ENCODE data around the gene PYGM.

Gene PYGM

DNA sequence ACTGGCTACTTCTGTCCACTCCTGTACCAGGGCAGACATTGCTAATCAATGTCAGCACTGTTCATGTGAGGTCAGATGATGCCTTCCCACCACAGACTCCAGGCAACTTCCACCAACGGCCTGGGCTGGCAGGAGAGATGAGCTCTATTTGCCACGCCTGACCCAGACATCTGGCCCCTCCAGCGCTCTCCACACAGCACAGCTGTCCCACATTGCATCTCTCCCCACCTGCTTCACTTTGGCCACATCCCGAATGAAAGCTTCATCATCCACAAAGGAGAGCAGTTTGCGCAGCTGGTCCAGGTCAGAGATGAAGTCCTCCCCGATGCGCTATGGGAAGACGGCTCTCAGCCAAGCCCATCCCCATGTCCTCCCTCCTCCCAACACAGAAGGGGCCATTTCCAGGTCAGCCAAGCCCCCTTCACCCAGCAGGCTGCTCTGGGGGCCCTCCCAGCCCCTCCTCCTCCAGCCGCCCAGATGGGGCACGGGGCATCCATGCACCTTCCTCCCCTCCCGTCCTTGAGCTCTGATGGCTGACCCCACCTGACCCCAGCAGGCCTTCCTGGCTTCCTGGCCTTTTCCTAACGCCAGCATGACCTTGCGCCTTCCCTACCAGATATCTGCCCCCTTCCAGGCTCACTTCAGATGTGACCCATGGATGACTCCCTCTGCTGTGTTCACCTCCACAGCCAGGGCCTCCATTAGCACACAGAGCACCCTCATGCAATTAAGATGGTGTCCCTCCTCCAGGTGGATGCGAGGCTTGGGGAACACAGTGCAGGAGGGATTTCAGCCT, 7.4 kb downstream of the PYGM start:
- no peak for DNase-seq

DNA sequence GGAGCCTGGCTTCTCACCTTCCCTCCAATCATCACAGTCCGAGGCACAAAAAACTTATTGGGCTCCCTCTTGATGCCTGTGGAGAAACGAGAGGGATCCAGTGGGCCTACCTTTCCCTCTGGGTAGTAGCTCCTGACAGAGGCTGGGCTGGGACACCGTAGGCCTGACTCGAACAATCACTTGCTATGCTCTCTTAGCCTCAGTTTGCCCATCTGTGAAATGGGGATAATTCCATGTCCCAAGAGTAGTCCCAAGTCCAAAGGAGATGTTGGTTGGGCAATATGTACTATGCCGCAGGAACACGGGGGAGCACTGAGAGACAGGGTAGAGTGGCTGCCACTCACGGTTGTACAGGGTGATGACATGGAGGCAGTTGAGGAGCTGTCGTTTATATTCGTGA, 8.2 kb downstream of the PYGM start:
- no peak for DNase-seq

DNA sequence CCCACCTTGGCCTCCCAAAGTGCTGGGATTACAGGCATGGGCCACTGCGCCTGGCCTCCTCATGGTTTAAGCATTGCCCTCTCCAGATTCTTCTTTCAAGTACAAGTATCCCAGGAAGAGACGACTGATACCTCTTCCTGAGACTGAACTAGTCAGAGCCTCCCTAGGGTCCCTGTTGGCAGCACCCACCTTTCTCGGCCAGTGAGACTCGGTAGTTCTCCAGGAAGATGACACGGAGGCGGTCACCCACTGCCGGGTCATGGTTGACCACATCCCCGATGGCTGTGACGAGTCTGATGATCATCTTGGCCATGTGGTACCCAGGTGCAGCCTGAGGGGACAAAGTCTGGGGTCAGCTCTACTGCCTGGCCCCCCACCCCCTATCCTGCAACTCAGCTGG, 8.6 kb downstream of the PYGM start:
- DNase-seq = no peak

DNA sequence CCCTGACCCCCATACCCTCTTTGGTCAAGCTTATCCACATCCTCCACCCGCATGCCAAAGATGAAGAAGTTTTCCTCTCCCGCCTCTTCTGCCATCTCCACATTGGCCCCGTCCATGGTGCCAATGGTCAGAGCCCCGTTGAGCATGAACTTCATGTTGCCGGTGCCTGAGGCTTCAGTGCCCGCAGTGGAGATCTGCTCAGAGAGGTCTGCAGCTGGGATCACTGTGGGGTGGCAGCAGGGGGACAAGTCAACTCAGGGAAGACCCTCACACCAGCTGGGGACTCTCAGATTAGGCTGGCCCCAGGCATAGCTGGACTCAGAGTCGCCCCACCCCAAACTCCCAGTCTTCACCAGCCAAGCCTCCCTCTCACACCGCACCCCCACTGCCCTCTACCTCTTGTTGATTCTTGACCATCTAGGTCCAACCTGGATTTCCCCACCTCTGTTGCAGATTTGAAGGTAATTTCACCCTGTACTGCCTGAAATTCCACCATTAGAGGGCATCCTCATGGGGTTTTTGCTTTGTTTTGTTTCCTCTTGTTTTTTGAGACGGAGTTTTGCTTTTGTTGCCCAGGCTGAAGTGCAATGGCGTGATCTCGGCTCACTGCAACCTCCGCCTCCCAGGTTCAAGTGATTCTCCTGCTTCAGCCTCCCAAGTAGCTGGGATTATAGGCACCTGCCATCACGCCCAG, 9.3 kb downstream of the PYGM start:
- no peak for DNase-seq

DNA sequence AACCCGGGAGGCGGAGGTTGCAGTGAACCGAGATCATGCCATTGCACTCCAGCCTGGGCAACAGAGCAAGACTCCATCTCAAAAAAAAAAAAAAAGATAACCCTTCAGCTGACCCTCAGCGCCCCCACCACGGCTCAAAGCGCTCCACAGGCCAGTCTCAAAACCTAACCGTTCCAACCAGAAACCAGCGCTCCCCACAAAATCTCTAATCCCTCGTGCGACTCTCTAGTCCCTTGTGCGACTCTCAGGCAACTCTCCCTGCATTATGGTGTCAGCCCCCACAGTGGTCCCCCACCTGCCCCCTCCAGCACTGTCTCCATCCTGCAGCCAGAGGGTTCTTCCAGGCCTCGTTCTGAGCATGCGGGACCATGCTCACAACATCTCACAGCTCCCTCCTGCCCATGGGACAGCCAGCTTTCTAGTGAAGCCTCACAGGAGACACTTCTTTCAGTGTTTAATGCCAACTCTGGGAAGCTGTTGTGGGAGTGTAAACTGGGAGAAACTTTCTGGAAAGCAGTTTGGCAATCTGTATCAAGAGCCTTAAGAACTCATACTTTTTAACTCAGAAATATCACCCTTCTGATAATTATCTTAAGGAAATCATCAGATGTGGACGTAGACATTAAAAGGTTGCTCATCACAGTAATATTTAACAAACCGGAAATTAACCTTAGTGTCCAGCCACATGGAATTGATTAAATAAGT, 11.7 kb downstream of the PYGM start:
- peak; percentile 11 for DNase-seq

DNA sequence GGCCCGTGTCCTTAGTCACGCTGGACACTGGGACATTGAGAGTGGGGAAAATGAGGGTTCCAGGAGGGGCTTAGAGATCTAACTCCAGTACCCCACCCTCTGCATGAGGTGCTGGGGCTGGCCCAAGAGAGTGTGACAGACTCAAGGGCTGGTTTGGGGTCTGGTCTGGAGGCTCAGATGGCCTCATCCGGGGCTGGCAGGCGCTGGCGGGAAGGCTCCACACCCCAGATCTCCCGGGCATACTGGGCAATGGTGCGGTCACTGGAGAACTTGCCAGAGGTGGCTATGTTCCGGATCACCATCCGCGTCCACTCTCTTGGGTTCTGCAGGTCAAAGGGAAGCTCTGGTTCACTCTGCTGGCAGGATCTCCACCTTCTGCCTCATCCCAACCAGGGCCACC, 13.3 kb downstream of the PYGM start:
- no peak for DNase-seq

DNA sequence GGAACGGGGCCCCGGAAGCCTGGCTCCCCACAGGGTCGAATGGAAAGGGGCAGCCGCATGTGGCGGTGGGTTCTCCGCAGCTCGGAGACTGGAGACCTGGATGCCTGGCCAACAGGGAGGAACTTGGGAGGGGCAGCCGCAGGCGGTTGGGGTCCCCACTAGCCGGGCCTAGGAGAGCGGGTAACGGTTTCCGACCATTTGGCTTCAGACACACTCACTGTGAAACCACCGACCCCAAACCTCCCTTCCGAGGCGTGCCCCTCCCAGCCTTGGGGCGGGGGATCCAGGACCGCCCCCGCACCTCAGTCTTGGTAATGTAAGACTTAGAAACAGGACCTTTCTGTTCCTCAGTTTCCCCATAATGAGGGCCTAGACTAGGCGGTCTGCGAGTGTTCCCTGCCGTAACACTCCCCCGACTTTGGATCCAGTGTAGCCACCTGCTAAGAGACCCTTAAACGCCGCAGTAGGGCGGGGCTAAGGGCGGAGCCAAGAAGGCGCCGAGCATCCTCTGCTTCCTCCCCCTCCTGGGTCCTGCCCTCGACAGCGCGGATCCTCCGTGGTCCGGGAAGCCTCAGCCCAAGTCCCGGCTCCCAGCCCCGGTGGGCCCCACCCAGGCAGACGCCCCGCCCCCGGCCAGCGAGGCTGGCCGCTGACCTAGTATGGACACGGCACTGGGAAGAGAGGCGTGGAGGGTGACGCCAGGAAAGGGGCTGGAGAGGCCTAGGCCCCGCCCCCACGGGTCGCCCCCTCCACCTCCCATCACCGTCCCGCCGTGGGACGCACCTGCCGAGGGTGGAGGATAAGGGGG, 14.0 kb downstream of the PYGM start:
- peak; percentile 69 for DNase-seq

DNA sequence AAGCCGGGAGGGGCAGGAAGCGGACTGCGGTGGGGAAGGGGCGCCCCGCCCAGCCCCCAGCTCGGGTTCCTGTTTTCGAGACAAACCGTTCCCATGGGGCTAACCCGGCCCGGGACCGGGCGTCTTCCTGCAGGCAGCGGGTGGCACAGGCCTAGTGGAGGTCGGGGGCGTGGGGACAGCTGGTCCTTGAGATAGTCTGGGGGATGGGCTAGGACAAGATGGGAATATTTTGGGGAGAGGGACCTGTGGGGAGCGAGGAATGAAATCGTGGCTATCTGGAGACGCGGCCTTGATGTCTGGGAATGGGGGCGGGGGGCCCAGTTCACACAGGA, 14.6 kb downstream of the PYGM start:
- DNase-seq = peak; percentile 55

DNA sequence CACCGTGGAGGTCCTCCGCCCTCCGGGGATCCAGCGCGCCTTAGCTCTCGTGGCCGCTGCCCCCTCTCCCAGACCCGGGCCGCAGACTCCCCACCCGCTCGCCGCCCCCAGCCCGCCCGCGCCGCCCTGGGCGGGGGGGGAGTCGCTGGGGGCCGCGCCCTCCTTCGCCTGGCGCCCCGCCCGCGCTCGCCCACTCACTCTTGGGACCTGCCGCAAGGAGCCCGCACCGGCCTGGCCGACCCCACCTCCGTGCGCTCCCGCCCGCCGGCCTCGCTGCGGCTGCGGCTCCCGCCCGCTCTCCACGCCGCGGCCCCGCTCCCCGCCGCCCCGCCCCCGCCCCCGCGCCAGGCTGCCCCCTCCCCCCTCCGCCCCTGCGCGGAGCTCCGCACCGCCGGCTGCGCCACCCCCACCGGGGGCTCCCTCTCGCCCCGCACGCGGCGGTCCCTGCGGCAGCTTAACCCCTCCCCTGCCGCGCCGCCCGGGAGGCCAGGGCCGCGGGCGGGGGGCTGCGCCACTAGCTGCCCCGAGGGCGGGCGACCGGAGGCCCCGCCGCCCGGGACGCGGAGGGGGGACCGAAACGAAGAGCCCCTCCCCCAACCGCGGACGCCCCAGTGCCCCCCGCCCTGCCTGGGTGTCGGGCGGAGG, 15.1 kb downstream of the PYGM start:
- no peak for DNase-seq

DNA sequence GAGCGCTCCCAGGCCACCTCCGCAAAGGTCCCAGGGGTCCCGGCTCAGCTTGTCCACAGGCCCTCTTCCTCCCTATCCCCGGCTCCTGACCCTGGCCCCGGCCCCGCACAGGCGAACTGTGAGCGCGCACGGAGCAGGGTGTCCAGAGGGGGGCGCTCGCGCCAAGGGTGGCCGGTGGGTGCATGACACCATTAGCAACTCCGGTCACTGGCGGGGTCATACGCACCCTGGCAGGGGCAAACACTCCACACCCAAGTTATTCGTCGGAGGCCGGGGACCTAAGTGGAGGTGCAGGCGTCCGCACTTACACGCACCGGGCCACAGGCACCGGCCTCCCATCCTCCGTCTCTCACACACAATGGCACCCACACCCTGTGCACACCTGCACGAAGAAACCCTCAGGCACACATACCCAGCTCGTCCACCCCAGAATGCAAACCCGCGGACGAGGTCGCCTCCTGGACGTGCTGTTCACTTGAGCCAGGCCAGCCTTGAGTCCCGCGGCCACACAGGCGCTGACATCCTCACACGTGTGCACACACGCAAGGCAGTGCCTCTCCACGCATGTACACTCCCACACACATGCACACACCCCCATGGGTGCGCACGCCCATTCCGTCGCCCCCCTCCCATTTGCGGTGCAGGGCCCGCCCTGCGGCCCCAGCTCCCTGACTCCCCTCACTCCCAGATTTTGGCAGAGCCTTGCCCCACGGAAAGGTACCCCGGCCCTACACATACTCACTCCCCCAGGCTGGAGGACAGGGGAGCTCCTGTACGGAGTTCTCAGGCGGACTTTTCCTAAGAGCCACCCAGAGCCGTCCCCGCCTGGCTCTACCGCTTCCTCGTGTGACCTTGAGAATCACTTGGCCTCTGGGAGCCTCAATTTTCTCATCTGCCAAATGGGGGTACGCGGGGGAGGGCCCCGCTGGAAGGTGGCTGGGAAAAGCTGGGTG, 15.9 kb downstream of the PYGM start, which contains the start of gene RASGRP2:
TSS of gene RASGRP2 (minus strand) at position 552 of the 953 bp plus-strand sequence. CDS start 1,276 bp downstream, outside the sequence.
- DNase-seq = peak; percentile 77

DNA sequence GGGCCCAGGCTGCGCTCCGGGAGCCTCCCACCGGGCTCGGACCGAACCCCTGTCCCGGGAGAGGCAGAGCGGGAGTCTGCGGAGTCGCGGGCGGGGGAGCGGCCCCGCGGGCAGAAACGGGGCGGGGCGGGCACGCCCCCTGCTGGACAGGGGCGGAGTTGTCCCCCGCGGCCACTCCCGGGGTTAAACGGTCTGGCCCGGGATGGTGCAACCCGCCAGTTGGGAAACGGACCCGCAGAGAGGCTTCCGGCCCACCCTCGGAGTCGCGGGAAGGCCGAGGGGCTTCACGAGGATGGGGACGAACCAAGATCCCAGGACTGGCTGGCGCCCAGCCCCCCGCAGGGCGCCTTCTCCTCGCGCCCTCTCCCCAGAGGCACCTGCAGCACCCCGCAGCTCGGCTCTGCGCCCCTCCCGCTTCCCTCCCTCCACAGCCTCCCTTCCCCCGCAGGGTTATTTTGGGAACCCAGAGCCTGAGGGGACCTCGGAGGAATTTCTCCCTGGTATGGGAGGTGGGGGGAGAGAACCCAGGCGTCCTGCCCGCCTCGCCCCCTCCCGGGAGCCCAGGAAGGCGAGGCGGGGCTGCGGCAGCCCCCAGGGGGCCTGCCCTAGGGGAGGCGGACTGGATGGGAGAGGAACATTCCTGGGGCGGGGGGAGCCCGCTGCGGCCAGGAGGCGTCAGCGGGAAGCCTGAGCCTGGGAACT, 16.7 kb downstream of the PYGM start:
- DNase-seq = peak; percentile 77

DNA sequence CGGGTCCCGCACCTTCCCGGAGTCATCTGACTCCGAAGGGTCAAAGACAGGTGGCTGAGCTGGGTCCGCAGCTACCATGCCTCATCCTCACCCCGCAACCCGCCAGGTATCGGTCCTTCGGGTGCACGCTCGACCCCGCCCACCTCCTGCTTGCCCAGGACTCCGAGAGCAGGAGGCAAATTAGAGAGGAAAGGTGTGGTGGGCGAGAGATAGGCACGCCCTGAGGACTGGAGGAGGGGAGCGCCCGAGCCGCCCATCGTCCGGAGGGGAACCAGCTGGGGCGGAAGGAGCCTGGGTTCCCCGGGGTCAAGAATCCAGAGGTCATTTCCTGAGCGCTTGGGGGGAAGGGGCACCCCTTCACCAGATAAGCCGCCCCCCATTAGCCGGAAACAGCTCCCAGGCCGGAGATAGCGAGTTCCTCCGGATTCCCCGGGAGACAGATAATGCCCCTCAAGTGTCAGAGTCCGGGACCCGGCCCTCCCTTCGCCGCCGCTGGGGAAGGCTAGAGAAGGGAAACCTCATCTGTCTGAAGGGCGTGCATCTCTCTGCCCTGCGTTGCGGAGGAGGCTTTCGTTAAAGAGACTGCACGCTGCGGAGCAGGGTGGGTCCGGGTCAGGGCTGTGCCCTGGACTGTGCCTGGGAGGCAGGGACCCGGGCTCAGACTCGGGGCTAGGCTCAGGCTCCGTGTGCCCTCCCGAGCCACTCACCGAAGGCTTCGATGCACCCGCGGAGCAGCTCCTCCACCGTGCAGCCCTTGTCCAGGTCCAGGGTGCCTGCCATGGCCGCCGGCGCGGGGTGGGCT, 17.5 kb downstream of the PYGM start:
- peak; percentile 48 for DNase-seq

DNA sequence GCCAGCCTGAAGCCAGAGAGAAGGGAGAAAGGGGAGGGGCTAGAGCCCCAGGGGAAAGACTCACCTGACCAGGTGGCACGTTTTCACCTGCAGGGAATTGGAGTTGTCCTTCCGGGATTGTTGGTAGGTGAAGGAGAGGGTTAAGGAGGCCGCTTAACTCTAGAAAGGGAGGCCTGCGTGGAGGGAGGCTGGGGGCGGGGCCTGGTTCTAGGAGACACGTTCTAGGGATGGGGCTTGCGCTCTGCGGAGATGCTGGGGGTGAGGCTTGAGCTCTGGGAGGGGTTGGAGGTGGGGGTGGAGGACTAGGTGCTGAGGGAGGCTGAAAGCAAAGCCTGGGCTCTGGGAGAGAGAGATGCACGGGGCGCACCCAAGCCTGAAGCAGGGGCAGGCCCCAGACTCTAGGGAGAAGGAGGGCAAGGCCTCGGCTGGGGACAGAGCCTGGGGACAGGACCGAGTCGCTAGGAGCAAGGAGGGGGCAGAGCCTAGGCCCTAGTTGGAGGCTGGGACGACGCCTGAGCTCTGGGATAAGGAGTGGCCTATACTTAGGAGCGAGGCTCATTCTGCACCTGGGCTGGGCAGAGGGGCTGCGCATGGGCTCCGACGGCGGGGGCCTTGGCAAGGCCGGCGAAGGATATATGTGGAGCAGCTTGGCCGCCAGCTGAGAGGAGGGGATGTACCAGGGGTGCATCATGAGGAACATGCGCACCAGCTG, 18.2 kb downstream of the PYGM start:
- DNase-seq = no peak

DNA sequence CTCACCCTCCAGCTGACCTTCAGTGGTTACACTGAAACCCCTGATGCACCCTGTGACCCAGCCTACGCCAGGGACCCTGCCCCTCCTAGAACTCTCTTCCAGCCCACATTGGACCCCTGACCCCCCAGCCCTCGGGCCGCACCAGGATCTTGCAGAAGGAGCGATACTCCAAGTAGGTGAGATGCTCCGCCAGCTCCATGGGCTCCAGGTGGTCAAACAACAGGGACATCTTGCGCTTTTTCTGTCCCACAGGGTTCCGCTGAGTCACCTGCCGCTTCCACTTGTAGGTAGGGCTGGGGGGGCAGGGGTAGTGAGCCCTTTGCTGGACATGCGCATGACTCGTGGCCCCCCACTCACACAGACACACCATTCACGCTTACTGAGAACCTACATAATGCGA, 19.9 kb downstream of the PYGM start:
- DNase-seq = no peak

DNA sequence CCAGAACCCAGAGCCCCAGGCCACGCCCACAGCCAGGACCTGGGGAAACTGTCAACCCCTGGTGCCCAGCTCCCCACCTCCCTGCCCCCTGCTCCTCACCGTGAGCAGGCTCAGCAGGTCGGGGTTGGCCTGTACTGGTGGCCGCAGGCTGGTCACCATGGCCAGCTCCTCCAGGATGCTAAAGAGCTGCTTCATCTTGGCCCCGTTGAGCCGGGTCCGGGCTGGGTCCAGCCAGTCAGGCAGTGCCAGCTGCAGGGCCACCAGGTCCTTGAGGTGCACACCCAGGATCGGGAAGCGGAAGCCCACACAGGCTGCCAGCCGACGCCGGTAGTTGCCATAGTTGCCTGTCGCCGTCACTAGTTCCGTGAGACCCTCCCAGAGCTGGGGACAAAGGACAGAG, 23.1 kb downstream of the PYGM start:
- no peak for DNase-seq

DNA sequence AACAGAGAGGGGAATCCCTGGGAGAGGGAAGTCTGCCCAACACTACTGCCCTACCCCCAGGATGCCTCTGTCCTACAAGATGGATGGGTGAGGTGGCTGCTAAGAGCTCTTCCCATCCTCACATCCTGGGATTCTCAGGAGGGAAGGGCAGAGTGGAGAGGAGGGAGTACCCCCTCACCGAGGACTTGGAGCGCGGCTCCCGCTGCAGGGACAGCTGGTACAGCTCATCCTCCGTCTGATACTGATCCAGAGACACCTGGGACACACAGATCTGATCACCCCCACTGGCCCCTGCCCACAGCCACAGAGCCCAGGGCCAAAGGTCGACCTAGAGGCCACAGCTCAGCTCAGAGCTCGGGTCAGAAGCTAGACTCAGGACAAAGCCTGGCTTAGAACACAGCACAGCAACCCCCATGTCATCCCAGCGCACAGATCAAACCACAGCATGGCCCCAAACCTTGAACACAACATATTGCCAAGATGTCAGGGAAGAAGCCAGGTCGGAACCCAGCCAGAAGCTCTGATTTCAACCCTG, 24.0 kb downstream of the PYGM start:
- no peak for DNase-seq

DNA sequence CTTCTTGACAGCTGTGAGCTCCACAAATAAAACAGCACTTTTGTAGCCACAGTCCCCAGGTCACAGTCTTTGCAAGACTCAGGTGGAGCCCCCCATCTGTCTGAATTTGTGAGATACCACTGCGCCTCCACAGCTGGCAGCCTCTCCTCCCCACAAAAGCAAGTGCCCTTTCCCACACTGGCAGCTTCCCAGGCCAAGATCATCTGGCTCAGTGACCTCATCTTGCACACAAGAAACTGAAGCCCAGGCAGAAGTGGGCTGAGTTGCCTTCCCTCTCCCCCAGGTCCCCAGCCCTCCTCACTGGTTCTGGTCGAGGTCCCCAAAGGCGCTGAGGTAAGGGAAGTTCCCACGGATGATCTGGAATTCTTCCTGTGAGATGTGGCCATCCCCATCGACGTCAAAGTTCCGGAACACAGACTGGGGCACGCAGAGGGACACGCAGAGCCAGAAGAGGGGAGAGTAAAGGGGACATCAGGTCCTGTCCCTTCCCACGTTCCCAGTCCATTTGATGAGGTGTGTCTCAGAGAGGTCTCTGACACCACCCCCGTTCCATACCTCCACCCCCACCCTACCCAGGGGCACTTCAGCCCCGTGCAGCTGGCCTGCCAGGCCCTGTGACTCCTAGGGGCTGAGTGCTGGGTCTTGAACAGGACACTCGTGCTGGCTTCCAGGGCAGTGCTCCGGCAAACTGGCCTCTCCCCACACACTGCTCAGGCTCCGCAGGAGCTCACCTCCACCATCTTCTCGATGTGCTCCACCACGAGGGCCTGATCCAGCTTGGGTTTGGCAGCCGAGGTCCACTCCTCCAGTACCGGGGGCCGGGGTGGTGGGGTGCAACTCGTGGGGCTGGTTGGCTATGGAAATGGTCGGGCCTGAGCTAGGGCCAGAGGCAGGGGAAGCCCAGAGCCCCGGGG, 24.7 kb downstream of the PYGM start:
- no peak for DNase-seq

DNA sequence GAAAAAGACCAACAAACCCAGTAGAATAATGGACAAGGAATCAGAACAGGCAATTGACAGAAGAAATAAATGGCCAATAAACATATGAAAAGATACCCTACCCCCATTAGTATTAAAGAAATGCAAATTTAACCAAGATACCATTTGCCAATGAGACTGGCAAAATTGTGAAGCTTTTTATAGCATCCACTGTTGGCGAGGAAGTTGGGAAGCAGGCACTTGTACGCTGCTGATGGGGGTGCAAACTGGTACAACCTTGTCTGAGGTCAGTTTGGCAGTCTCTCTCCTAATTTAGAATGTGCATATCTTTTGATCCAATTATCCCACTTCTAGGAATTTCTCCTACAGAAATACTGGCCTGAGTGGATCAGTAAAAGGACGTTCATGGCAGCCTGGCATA, 28.2 kb downstream of the PYGM start:
- DNase-seq = no peak

All from activated naive CD4-positive, alpha-beta T cell treated with anti-CD3 and anti-CD28 coated beads, Interleukin-2, amount 50 U/mL, for 16 hours (primary cell).